Hepatocyte (in vitro differentiated cells): Measurements from ENCODE around the gene FAM180B.

Experiments
- CTCF ChIP-seq: fragments of 200-600 bp; sonication (generic); IDR thresholded peaks from 2 replicates; pipeline ENCODE4 v1.5.1; 2016; ENCODE audit warnings: antibody characterized with exemption, mild to moderate bottlenecking; ENCODE audit not compliant: poor library complexity
- EZH2 ChIP-seq: fragments of 200-600 bp; sonication (generic); IDR thresholded peaks from 2 replicates; pipeline ENCODE4 v1.6.1; 2016; ENCODE audit warnings: antibody characterized with exemption, mild to moderate bottlenecking, borderline replicate concordance
- EZH2phosphoT487 ChIP-seq: fragments of 200-600 bp; sonication (generic); IDR thresholded peaks from one replicate; pipeline ENCODE4 v1.6.1; 2018; ENCODE audit warnings: antibody characterized with exemption, mild to moderate bottlenecking, low read depth, moderate library complexity; ENCODE audit not compliant: unreplicated experiment, severe bottlenecking

- no peak for TF ChIP-seq CTCF
- no peak for TF ChIP-seq EZH2
- TF ChIP-seq EZH2phosphoT487: no peak
Measured at GRCh38 chr11:47589584-47589976, 3.1 kb downstream of the FAM180B start.
